HCEC 1CT (cell line): Measurements from ENCODE around the gene PLTP.
"Not testable (repeated sequence)": the region's sequence is repeated elsewhere in the genome, so short reads cannot be mapped to it uniquely, and the experiment has no call there.

ENCODE experiments used
- DNase-seq: peaks from one replicate; pipeline ENCODE4 v3.0.0-alpha.2; 2017

The PLTP gene

GRCh38 chr20:45896641-45897161 is 15.3 kb downstream of the PLTP start:
- DNase-seq: no peak

GRCh38 chr20:45894797-45895196 is 17.2 kb downstream of the PLTP start:
- DNase-seq: no peak

GRCh38 chr20:45893831-45894230 is 18.1 kb downstream of the PLTP start:
- DNase-seq: no peak

GRCh38 chr20:45892828-45893500 is 19.0 kb downstream of the PLTP start:
- DNase-seq: no peak

GRCh38 chr20:45892049-45892825 is 19.7 kb downstream of the PLTP start:
- peak; percentile 50 for DNase-seq

GRCh38 chr20:45890985-45891983 is 20.7 kb downstream of the PLTP start, which contains the start of the genes CTSA and NEURL2:
Gene CTSA, plus strand, starts transcription at chr20:45891335. Its CDS starts 234 bp downstream, at chr20:45891569.
Gene NEURL2, minus strand, starts transcription at chr20:45891208. Its CDS starts 217 bp downstream, at chr20:45890991.
- peak; percentile 86 for DNase-seq

GRCh38 chr20:45890077-45890984 is 21.6 kb downstream of the PLTP start:
- peak; percentile 54 for DNase-seq

- DNase-seq: no peak
Measured at GRCh38 chr20:45888681-45889080, 23.3 kb downstream of the PLTP start.

- DNase-seq: no peak
Measured at GRCh38 chr20:45887346-45887715, 24.6 kb downstream of the PLTP start, which contains the start of gene SPATA25. Gene SPATA25, minus strand, starts transcription at chr20:45887622. Its CDS starts 32 bp downstream, at chr20:45887590.

GRCh38 chr20:45886590-45887345 is 25.2 kb downstream of the PLTP start:
- DNase-seq: no peak

GRCh38 chr20:45883100-45883469 is 28.9 kb downstream of the PLTP start:
- no peak for DNase-seq

GRCh38 chr20:45882469-45883099 is 29.4 kb downstream of the PLTP start:
- DNase-seq: no peak

GRCh38 chr20:45880988-45881788 is 30.8 kb downstream of the PLTP start, which contains the start of gene ZSWIM1:
Gene ZSWIM1, plus strand, starts transcription at chr20:45881227. Its CDS starts 1,366 bp downstream, at chr20:45882593.
- peak; percentile 96 for DNase-seq

GRCh38 chr20:45878076-45878761 is 33.7 kb downstream of the PLTP start:
- DNase-seq: no peak

GRCh38 chr20:45874576-45874975 is 37.4 kb downstream of the PLTP start:
- no peak for DNase-seq

- not testable (repeated sequence) for DNase-seq
Measured at GRCh38 chr20:45874104-45874481, 37.9 kb downstream of the PLTP start.

- DNase-seq: peak; percentile 66
Measured at GRCh38 chr20:45873409-45874103, 38.4 kb downstream of the PLTP start.

GRCh38 chr20:45872626-45873025 is 39.3 kb downstream of the PLTP start:
- DNase-seq: no peak
